SKM-1 treated with dmso at 0.1 percent for 144 hours (cell line): ENCODE measurements around the gene SARDH.
"Not testable (repeated sequence)": the region's sequence is repeated elsewhere in the genome, so short reads cannot be mapped to it uniquely, and the experiment has no call there.

ENCODE experiments used
- DNase-seq: peaks from one replicate; lab custom pipeline; 2025; ENCODE audit not compliant: unreplicated experiment; lab: John Stamatoyannopoulos, UW

The SARDH gene

GRCh38 chr9:133635533-133636531 is 102.3 kb downstream of the SARDH start, which contains the start of gene DBH:
Gene DBH (plus strand): TSS chr9:133636363. CDS start chr9:133636372, 9 bp downstream.
- no peak for DNase-seq

GRCh38 chr9:133635098-133635497 is 103.1 kb downstream of the SARDH start:
- DNase-seq = no peak

GRCh38 chr9:133634081-133634691 is 104.0 kb downstream of the SARDH start:
- no peak for DNase-seq

GRCh38 chr9:133633681-133634080 is 104.5 kb downstream of the SARDH start:
- DNase-seq = no peak

- DNase-seq = no peak
These were observed 105.1 kb downstream of the SARDH start for GRCh38 chr9:133632806-133633680.

GRCh38 chr9:133631111-133631510 is 107.0 kb downstream of the SARDH start:
- no peak for DNase-seq

GRCh38 chr9:133629221-133630110 is 108.7 kb downstream of the SARDH start:
- no peak for DNase-seq

- DNase-seq = no peak
These were observed 109.4 kb downstream of the SARDH start for GRCh38 chr9:133628766-133629165.

GRCh38 chr9:133627341-133627740 is 110.8 kb downstream of the SARDH start:
- DNase-seq = no peak

GRCh38 chr9:133626008-133626407 is 112.1 kb downstream of the SARDH start:
- DNase-seq = not testable (repeated sequence)

- DNase-seq = no peak
These were observed 115.6 kb downstream of the SARDH start for GRCh38 chr9:133622555-133622954.

GRCh38 chr9:133621725-133622267 is 116.4 kb downstream of the SARDH start:
- no peak for DNase-seq

- no peak for DNase-seq
These were observed 118.4 kb downstream of the SARDH start for GRCh38 chr9:133619791-133620190.

- DNase-seq = no peak
These were observed 119.4 kb downstream of the SARDH start for GRCh38 chr9:133618726-133619125.

GRCh38 chr9:133616643-133617405 is 121.3 kb downstream of the SARDH start:
- DNase-seq = no peak

- no peak for DNase-seq
These were observed 122.5 kb downstream of the SARDH start for GRCh38 chr9:133615606-133616188.

- no peak for DNase-seq
These were observed 123.0 kb downstream of the SARDH start for GRCh38 chr9:133615186-133615585.

GRCh38 chr9:133614678-133615077 is 123.5 kb downstream of the SARDH start:
- DNase-seq = no peak

- no peak for DNase-seq
These were observed 124.1 kb downstream of the SARDH start for GRCh38 chr9:133614056-133614455.
